Measurements from ENCODE around the gene PHF3. TPM values are rescaled to one million over a fixed set of nuclear protein-coding genes. Genes with fewer than 3 reads are reported as not detected.

PHF3 gene
- total and polyA plus RNA-seq, 2 donors (not counting 1 experiment from before 2014, with no cell fraction given): 13.5 to 111 TPM

- intact Hi-C loops (cut with micrococcal nuclease): loop anchor here (2.0 kb wide), 1 partner anchor 13 kb away; no protein-coding TSS in a partner anchor
- no peak overlapping the region for H3K27ac Mint-ChIP-seq
- no peaks in the 10 kb centered on the region for H3K9me3 ChIP-seq (ENCODE audit: control extremely low read depth in 1 of 3, control insufficient read depth in 2 of 3, insufficient read depth in 1 of 3, low read length in 2 of 3)
- H3K4me2 ChIP-seq (replicated peaks; ENCODE audit: low read depth, low read length, poor library complexity, severe bottlenecking): no peak overlapping the region
- ATAC-seq (ENCODE audit: low read depth) (no peak), DNase-seq (no peak)
- H3K27me3 ChIP-seq (replicated peaks in 1 of 4; ENCODE audit: control extremely low read depth in 1 of 4, control insufficient read depth in 3 of 4, insufficient read depth in 4 of 4, low read length in 3 of 4): no peaks in the 10 kb centered on the region
- no peak overlapping the region for H2AFZ ChIP-seq (ENCODE audit: insufficient read depth, low read depth, low read length, poor library complexity, severe bottlenecking)
- H3K4me3 ChIP-seq (ENCODE audit: control extremely low read depth in 1 of 5, extremely low read depth in 1 of 5, insufficient read depth in 1 of 5, low read depth in 2 of 5, low read length in 4 of 5): no peak overlapping the region
- H3K36me3 ChIP-seq (replicated peaks in 1 of 2; ENCODE audit: control extremely low read depth in 1 of 2, control insufficient read depth in 1 of 2, extremely low read depth in 1 of 2, insufficient read depth in 2 of 2, low read length in 1 of 2): peaks cover 0 to 5% of the 10 kb centered on the region in 2 experiments
- no peak overlapping the region for H3K9ac ChIP-seq (ENCODE audit: low read length)
- H3K4me3 Mint-ChIP-seq: no peak overlapping the region
- H3K27ac ChIP-seq (ENCODE audit: low read length in 2 of 2): no peak overlapping the region
- H3K4me1 Mint-ChIP-seq: peaks cover 33% of the 10 kb centered on the region
- H3K27me3 Mint-ChIP-seq: no peaks in the 10 kb centered on the region
- WGBS (ENCODE audit: insufficient coverage): no CpG with 5 or more reads among the region's 2 CpGs
- H4K20me1 ChIP-seq (ENCODE audit: control insufficient read depth, insufficient read depth, low read length, poor library complexity, severe bottlenecking): peaks cover 67% of the 10 kb centered on the region
- H3K79me2 ChIP-seq (ENCODE audit: control insufficient read depth, insufficient read depth, low read length): peaks cover 95% of the 10 kb centered on the region
- peaks cover 13 to 21% of the 10 kb centered on the region in 2 donors for H3K4me1 ChIP-seq (ENCODE audit: control insufficient read depth in 2 of 2, insufficient read depth in 2 of 2, low read length in 2 of 2)
- H3K9me3 Mint-ChIP-seq (ENCODE audit: insufficient read depth): no peaks in the 10 kb centered on the region
- CTCF ChIA-PET: interaction anchor here (1.0 to 1.7 kb wide), 3 partner anchors 10 to 321 kb away, joined by 4 to 5 read pairs (median 4); no protein-coding TSS in a partner anchor
- TF ChIP-seq EZH2 (IDR thresholded peaks at IDR 0.05; ENCODE audit: borderline replicate concordance, insufficient read depth, low read depth, low read length, poor library complexity, severe bottlenecking): no peak
- TF ChIP-seq, protein P1, sequence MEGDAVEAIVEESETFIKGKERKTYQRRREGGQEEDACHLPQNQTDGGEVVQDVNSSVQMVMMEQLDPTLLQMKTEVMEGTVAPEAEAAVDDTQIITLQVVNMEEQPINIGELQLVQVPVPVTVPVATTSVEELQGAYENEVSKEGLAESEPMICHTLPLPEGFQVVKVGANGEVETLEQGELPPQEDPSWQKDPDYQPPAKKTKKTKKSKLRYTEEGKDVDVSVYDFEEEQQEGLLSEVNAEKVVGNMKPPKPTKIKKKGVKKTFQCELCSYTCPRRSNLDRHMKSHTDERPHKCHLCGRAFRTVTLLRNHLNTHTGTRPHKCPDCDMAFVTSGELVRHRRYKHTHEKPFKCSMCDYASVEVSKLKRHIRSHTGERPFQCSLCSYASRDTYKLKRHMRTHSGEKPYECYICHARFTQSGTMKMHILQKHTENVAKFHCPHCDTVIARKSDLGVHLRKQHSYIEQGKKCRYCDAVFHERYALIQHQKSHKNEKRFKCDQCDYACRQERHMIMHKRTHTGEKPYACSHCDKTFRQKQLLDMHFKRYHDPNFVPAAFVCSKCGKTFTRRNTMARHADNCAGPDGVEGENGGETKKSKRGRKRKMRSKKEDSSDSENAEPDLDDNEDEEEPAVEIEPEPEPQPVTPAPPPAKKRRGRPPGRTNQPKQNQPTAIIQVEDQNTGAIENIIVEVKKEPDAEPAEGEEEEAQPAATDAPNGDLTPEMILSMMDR (IDR thresholded peaks at IDR 0.05): no peak
- POLR2A ChIA-PET: no interaction called here
These were observed 38.1 kb downstream of the PHF3 start for GRCh38 chr6:63673692-63674091.

GRCh38 chr6:63674635-63675034 lies 39.0 kb downstream of the PHF3 start:
- Mint-ChIP-seq H3K27me3 (no peaks in the 10 kb centered on the region), H3K4me1 (peaks cover 38% of the 10 kb centered on the region), H3K27ac (no peak overlapping the region), H3K9me3 (ENCODE audit: insufficient read depth) (no peaks in the 10 kb centered on the region), H3K4me3 (no peak overlapping the region)
- no peak for ATAC-seq (ENCODE audit: low read depth)
- Histone ChIP-seq H3K79me2 (ENCODE audit: control insufficient read depth, insufficient read depth, low read length) (peaks cover 93% of the 10 kb centered on the region), H4K20me1 (ENCODE audit: control insufficient read depth, insufficient read depth, low read length, poor library complexity, severe bottlenecking) (peaks cover 58% of the 10 kb centered on the region), H3K9ac (ENCODE audit: low read length) (no peak overlapping the region), H3K4me1 (ENCODE audit: control insufficient read depth in 2 of 2, insufficient read depth in 2 of 2, low read length in 2 of 2) (peaks cover 13 to 29% of the 10 kb centered on the region in 2 donors), H2AFZ (ENCODE audit: insufficient read depth, low read depth, low read length, poor library complexity, severe bottlenecking) (no peak overlapping the region), H3K27me3 (replicated peaks in 1 of 4; ENCODE audit: control extremely low read depth in 1 of 4, control insufficient read depth in 3 of 4, insufficient read depth in 4 of 4, low read length in 3 of 4) (no peaks in the 10 kb centered on the region), H3K27ac (ENCODE audit: low read length in 2 of 2) (no peak overlapping the region), H3K4me2 (replicated peaks; ENCODE audit: low read depth, low read length, poor library complexity, severe bottlenecking) (no peak overlapping the region), H3K36me3 (replicated peaks in 1 of 2; ENCODE audit: control extremely low read depth in 1 of 2, control insufficient read depth in 1 of 2, extremely low read depth in 1 of 2, insufficient read depth in 2 of 2, low read length in 1 of 2) (peaks cover 0 to 5% of the 10 kb centered on the region in 2 experiments), H3K4me3 (ENCODE audit: control extremely low read depth in 1 of 5, extremely low read depth in 1 of 5, insufficient read depth in 1 of 5, low read depth in 2 of 5, low read length in 4 of 5) (no peak overlapping the region), H3K9me3 (ENCODE audit: control extremely low read depth in 1 of 3, control insufficient read depth in 2 of 3, insufficient read depth in 1 of 3, low read length in 2 of 3) (no peaks in the 10 kb centered on the region)
- intact Hi-C loops (cut with micrococcal nuclease): loop anchor here (2.0 kb wide), 1 partner anchor 14 kb away; no protein-coding TSS in a partner anchor
- TF ChIP-seq, protein P1 (IDR thresholded peaks at IDR 0.05): no peak
- no peak for TF ChIP-seq EZH2 (IDR thresholded peaks at IDR 0.05; ENCODE audit: borderline replicate concordance, insufficient read depth, low read depth, low read length, poor library complexity, severe bottlenecking)
- POLR2A ChIA-PET: no interaction called here
- no CpG with 5 or more reads among the region's 3 CpGs for WGBS (ENCODE audit: insufficient coverage)
- DNase-seq: no peak
- CTCF ChIA-PET: interaction anchor here (1.1 kb wide), 1 partner anchor 322 kb away, joined by 4 read pairs; no protein-coding TSS in a partner anchor
